ENCODE results near the gene SBF2. TPM values are rescaled to one million over a fixed set of nuclear protein-coding genes. Genes with fewer than 3 reads are reported as not detected.

The SBF2 gene
- total and polyA plus RNA-seq, 2 donors (not counting 3 experiments of a cell fraction or from before 2014, with no cell fraction given) = 15.4 to 42.4 TPM

DNA sequence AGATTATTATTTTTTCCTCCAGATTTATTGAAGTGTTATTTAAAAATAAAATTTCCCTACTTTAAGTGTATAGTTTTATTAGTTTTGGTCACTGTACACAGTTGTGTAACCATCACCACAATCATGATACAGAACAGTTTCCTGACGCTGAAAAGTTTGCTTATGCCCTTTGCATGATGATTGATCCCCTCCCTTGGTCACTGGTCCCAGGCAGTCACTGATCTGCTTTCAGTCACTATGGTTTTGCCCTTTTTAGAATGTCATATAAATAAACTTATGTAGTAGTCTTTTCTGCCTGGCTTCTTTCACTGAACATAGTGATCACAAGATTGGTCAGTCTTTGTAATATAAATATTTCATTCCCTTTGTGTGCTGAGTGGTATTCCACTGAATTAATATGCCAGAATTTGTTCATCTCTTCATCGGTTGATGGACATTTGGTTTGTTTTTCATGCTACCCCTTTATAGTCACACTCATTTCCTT, 489.6 kb downstream of the SBF2 start:
- ChIA-PET CTCF (interaction anchor here (1.6 kb wide), 1 partner anchor 562 kb away, joined by 3 read pairs; no protein-coding TSS in a partner anchor), POLR2A (no interaction called here)
- H3K4me2 ChIP-seq (ENCODE audit: insufficient read depth, low read length) = no peak overlapping the region
- H3K9me3 ChIP-seq (replicated peaks; ENCODE audit: control insufficient read depth, insufficient read depth, low read length) = no peaks in the 10 kb centered on the region
- intact Hi-C loops (cut with micrococcal nuclease) (no loop called here), dilution Hi-C loops (cut with MboI; ENCODE audit: extremely low pct_ligation_motif_present, low sequenced_read_pairs) (no loop called here)
- no peaks in the 10 kb centered on the region for H3K4me1 ChIP-seq (ENCODE audit: control insufficient read depth, extremely low read depth, insufficient read depth, low read length)
- H3K27ac ChIP-seq (ENCODE audit: insufficient read depth, low read depth, low read length) = no peak overlapping the region
- DNase-seq (ENCODE audit: low read depth, low spot score) = no peak
- no peaks in the 10 kb centered on the region for H4K20me1 ChIP-seq (replicated peaks; ENCODE audit: control insufficient read depth, extremely low read depth, insufficient read depth, low read length)
- H3K9ac ChIP-seq (replicated peaks; ENCODE audit: extremely low read depth, insufficient read depth, low read length) = no peak overlapping the region
- H3K36me3 ChIP-seq (ENCODE audit: control insufficient read depth in 2 of 2, extremely low read depth in 1 of 2, insufficient read depth in 2 of 2, low read length in 2 of 2) = no peaks in the 10 kb centered on the region
- H3K79me2 ChIP-seq (ENCODE audit: control insufficient read depth, insufficient read depth, low read length) = no peaks in the 10 kb centered on the region
- H3K27me3 ChIP-seq (ENCODE audit: control insufficient read depth in 2 of 2, insufficient read depth in 2 of 2, low read length in 2 of 2) = no peaks in the 10 kb centered on the region
- no peak for FAIRE-seq
- H3K9me1 ChIP-seq (replicated peaks; ENCODE audit: control insufficient read depth, extremely low read depth, insufficient read depth, low read length) = no peaks in the 10 kb centered on the region
- no peak overlapping the region for H3K4me3 ChIP-seq (replicated peaks in 1 of 3; ENCODE audit: insufficient read depth in 1 of 3, low read depth in 1 of 3, low read length in 3 of 3)
- no peak overlapping the region for H2AFZ ChIP-seq (ENCODE audit: low read depth, low read length)
- no TSS peak for BruUV-seq (replicated peaks)
- no peak for TF ChIP-seq POLR2A (IDR thresholded peaks at IDR 0.05; ENCODE audit: low read depth, low read length)
- TF ChIP-seq, protein P1, sequence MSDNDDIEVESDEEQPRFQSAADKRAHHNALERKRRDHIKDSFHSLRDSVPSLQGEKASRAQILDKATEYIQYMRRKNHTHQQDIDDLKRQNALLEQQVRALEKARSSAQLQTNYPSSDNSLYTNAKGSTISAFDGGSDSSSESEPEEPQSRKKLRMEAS (IDR thresholded peaks at IDR 0.05; ENCODE audit: insufficient read depth, insufficient read length) = no peak
- TF ChIP-seq GATA2 (IDR thresholded peaks at IDR 0.05; ENCODE audit: insufficient read depth, insufficient read length, low read depth, low read length) = no peak
- TF ChIP-seq FOS (IDR thresholded peaks at IDR 0.05; ENCODE audit: borderline replicate concordance, insufficient read depth, low read length) = no peak
- TF ChIP-seq JUN (IDR thresholded peaks at IDR 0.05; ENCODE audit: borderline replicate concordance, insufficient read depth, insufficient read length, low read depth) = no peak
- TF ChIP-seq, protein P2, sequence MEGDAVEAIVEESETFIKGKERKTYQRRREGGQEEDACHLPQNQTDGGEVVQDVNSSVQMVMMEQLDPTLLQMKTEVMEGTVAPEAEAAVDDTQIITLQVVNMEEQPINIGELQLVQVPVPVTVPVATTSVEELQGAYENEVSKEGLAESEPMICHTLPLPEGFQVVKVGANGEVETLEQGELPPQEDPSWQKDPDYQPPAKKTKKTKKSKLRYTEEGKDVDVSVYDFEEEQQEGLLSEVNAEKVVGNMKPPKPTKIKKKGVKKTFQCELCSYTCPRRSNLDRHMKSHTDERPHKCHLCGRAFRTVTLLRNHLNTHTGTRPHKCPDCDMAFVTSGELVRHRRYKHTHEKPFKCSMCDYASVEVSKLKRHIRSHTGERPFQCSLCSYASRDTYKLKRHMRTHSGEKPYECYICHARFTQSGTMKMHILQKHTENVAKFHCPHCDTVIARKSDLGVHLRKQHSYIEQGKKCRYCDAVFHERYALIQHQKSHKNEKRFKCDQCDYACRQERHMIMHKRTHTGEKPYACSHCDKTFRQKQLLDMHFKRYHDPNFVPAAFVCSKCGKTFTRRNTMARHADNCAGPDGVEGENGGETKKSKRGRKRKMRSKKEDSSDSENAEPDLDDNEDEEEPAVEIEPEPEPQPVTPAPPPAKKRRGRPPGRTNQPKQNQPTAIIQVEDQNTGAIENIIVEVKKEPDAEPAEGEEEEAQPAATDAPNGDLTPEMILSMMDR (IDR thresholded peaks at IDR 0.05; ENCODE audit: extremely low read depth in 1 of 2, insufficient read depth in 1 of 2, low read depth in 1 of 2, low read length in 2 of 2) = no peak
- no peak for TF ChIP-seq POLR2AphosphoS5 (IDR thresholded peaks at IDR 0.05; ENCODE audit: insufficient read depth, low read depth, low read length)
- TF ChIP-seq MYC (IDR thresholded peaks at IDR 0.05; ENCODE audit: low read depth, low read length) = no peak
- no peak for TF ChIP-seq EZH2 (IDR thresholded peaks at IDR 0.05; ENCODE audit: borderline replicate concordance, low read depth, low read length, severe bottlenecking)
